Fibroblast of skin of scalp (primary cell): ENCODE results near the gene PLS3.
"Not testable (repeated sequence)": the region's sequence is repeated elsewhere in the genome, so short reads cannot be mapped to it uniquely, and the experiment has no call there.

Experiments
- DNase-seq: peaks from one replicate; pipeline ENCODE4 v3.0.0-alpha.2; 2013

The PLS3 gene

GRCh38 chrX:115606861-115607260 lies 45.9 kb downstream of the PLS3 start:
- DNase-seq: no peak

GRCh38 chrX:115609621-115610020 lies 48.6 kb downstream of the PLS3 start:
- DNase-seq: no peak

GRCh38 chrX:115616943-115617563 lies 56.1 kb downstream of the PLS3 start:
- DNase-seq: peak; percentile 85

GRCh38 chrX:115622534-115622933 lies 61.6 kb downstream of the PLS3 start:
- DNase-seq: no peak

GRCh38 chrX:115624916-115625315 lies 63.9 kb downstream of the PLS3 start:
- DNase-seq: no peak

- peak; percentile 49 for DNase-seq
These were observed 64.8 kb downstream of the PLS3 start for GRCh38 chrX:115625572-115626301.

- DNase-seq: no peak
These were observed 69.2 kb downstream of the PLS3 start for GRCh38 chrX:115630204-115630603.

GRCh38 chrX:115632455-115632854 lies 71.5 kb downstream of the PLS3 start:
- DNase-seq: peak; percentile 57

- DNase-seq: not testable (repeated sequence)
These were observed 72.4 kb downstream of the PLS3 start for GRCh38 chrX:115633397-115633796.

GRCh38 chrX:115639334-115639880 lies 78.4 kb downstream of the PLS3 start:
- no peak for DNase-seq

- peak; percentile 6 for DNase-seq
These were observed 81.3 kb downstream of the PLS3 start for GRCh38 chrX:115642311-115642710.

- peak; percentile 78 for DNase-seq
These were observed 82.0 kb downstream of the PLS3 start for GRCh38 chrX:115642895-115643530.

- DNase-seq: not testable (repeated sequence)
These were observed 83.4 kb downstream of the PLS3 start for GRCh38 chrX:115644397-115644796.

- peak; percentile 66 for DNase-seq
These were observed 88.6 kb downstream of the PLS3 start for GRCh38 chrX:115649461-115650063.

- peak; percentile 44 for DNase-seq
These were observed 89.5 kb downstream of the PLS3 start for GRCh38 chrX:115650449-115650848.

GRCh38 chrX:115650916-115651315 lies 89.9 kb downstream of the PLS3 start:
- DNase-seq: peak; percentile 66

GRCh38 chrX:115652221-115652620 lies 91.2 kb downstream of the PLS3 start:
- DNase-seq: no peak

GRCh38 chrX:115665122-115665521 lies 104.1 kb downstream of the PLS3 start:
- no peak for DNase-seq

- DNase-seq: peak; percentile 48
These were observed 118.5 kb downstream of the PLS3 start for GRCh38 chrX:115679460-115679859.

GRCh38 chrX:115687595-115687994 lies 126.6 kb downstream of the PLS3 start:
- DNase-seq: no peak

GRCh38 chrX:115689931-115690330 lies 129.0 kb downstream of the PLS3 start:
- peak; percentile 44 for DNase-seq

GRCh38 chrX:115690511-115691216 lies 129.7 kb downstream of the PLS3 start:
- peak; percentile 85 for DNase-seq
